ENCODE measurements around the gene EPHB3. TPM values are rescaled to one million over a fixed set of nuclear protein-coding genes. Genes with fewer than 3 reads are reported as not detected.

Gene EPHB3
- total and polyA plus RNA-seq, 4 donors = 0.14 to 1.8 (median 0.67) TPM

GRCh38 chr3:184556582-184557347, 4.8 kb upstream of the EPHB3 start:
- no peaks in the 10 kb centered on the region for H3K9me3 ChIP-seq (ENCODE audit: control insufficient read depth in 4 of 4, low read length in 3 of 4)
- no peak for DNase-seq (ENCODE audit: low spot score)
- H3K36me3 ChIP-seq (ENCODE audit: control insufficient read depth in 4 of 4, insufficient read depth in 3 of 4, low read depth in 1 of 4, low read length in 3 of 4) = no peaks in the 10 kb centered on the region

GRCh38 chr3:184557348-184557950, 4.1 kb upstream of the EPHB3 start:
- peaks cover 2 to 15% (median 9%) of the 10 kb centered on the region in 4 donors for H3K4me1 ChIP-seq (ENCODE audit: control insufficient read depth in 4 of 4, insufficient read depth in 4 of 4, low read length in 3 of 4)
- H3K9me3 ChIP-seq (ENCODE audit: control insufficient read depth in 4 of 4, low read length in 3 of 4) = no peaks in the 10 kb centered on the region
- no peak for DNase-seq (ENCODE audit: low spot score)
- H3K27me3 ChIP-seq (ENCODE audit: control insufficient read depth in 4 of 4, insufficient read depth in 4 of 4, low read length in 3 of 4) = peaks cover 0 to 15% (median 2%) of the 10 kb centered on the region in 4 donors
- no peak overlapping the region for H3K27ac ChIP-seq (ENCODE audit: low read depth in 1 of 2, low read length in 2 of 2)
- TF ChIP-seq HNF4A (conservative IDR thresholded peaks at IDR 0.05) (no peak), CTCF (IDR thresholded peaks at IDR 0.05; ENCODE audit: low read depth, low read length, missing input control) (no peak), FOXA2 (IDR thresholded peaks at IDR 0.05) (no peak), ATF3 (IDR thresholded peaks at IDR 0.05) (no peak), JUND (IDR thresholded peaks at IDR 0.05) (no peak)
- no peak overlapping the region for H3K4me3 ChIP-seq (ENCODE audit: low read depth in 1 of 3, low read length in 3 of 3)
- no peaks in the 10 kb centered on the region for H3K36me3 ChIP-seq (ENCODE audit: control insufficient read depth in 4 of 4, insufficient read depth in 3 of 4, low read depth in 1 of 4, low read length in 3 of 4)
- H3K9ac ChIP-seq (ENCODE audit: low read depth in 1 of 2, low read length in 2 of 2) = no peak overlapping the region
- 73% methylated on average over 7 of the region's 7 CpGs for WGBS

More at GRCh38 chr3:184556582-184557347, 4.8 kb upstream of the EPHB3 start:
- Histone ChIP-seq H3K9ac (ENCODE audit: low read depth in 1 of 2, low read length in 2 of 2) (no peak overlapping the region), H3K27me3 (ENCODE audit: control insufficient read depth in 4 of 4, insufficient read depth in 4 of 4, low read length in 3 of 4) (peaks cover 0 to 15% (median 2%) of the 10 kb centered on the region in 4 donors), H3K27ac (ENCODE audit: low read depth in 1 of 2, low read length in 2 of 2) (no peak overlapping the region), H3K4me3 (ENCODE audit: low read depth in 1 of 3, low read length in 3 of 3) (no peak overlapping the region), H3K4me1 (ENCODE audit: control insufficient read depth in 4 of 4, insufficient read depth in 4 of 4, low read length in 3 of 4) (peaks cover 2 to 13% (median 9%) of the 10 kb centered on the region in 4 donors)
- 69% methylated on average over 15 of the region's 15 CpGs for WGBS
- no peak for TF ChIP-seq HNF4A (conservative IDR thresholded peaks at IDR 0.05)
- TF ChIP-seq RXRA (IDR thresholded peaks at IDR 0.05) = no peak
- TF ChIP-seq HNF4G (IDR thresholded peaks at IDR 0.05) = no peak

GRCh38 chr3:184558726-184559125, 2.9 kb upstream of the EPHB3 start:
- Histone ChIP-seq H3K36me3 (ENCODE audit: control insufficient read depth in 4 of 4, insufficient read depth in 3 of 4, low read depth in 1 of 4, low read length in 3 of 4) (no peaks in the 10 kb centered on the region), H3K9ac (ENCODE audit: low read depth in 1 of 2, low read length in 2 of 2) (no peak overlapping the region), H3K4me3 (ENCODE audit: low read depth in 1 of 3, low read length in 3 of 3) (no peak overlapping the region), H3K9me3 (ENCODE audit: control insufficient read depth in 4 of 4, low read length in 3 of 4) (no peaks in the 10 kb centered on the region), H3K27ac (ENCODE audit: low read depth in 1 of 2, low read length in 2 of 2) (no peak overlapping the region), H3K27me3 (ENCODE audit: control insufficient read depth in 4 of 4, insufficient read depth in 4 of 4, low read length in 3 of 4) (peaks cover 0 to 13% (median 2%) of the 10 kb centered on the region in 4 donors), H3K4me1 (ENCODE audit: control insufficient read depth in 4 of 4, insufficient read depth in 4 of 4, low read length in 3 of 4) (peaks cover 2 to 15% (median 9%) of the 10 kb centered on the region in 4 donors)
- 36% methylated on average over 6 of the region's 6 CpGs for WGBS
- DNase-seq (ENCODE audit: low spot score) = no peak
- TF ChIP-seq TAF1 (conservative IDR thresholded peaks at IDR 0.05) = no peak
- no peak for TF ChIP-seq EGR1 (IDR thresholded peaks at IDR 0.05; ENCODE audit: low read depth in 2 of 2)
- TF ChIP-seq ATF3 (IDR thresholded peaks at IDR 0.05) = no peak
- TF ChIP-seq CTCF (IDR thresholded peaks at IDR 0.05; ENCODE audit: low read depth, low read length, missing input control) = no peak
- no peak for TF ChIP-seq JUND (IDR thresholded peaks at IDR 0.05)
- TF ChIP-seq MAX (IDR thresholded peaks at IDR 0.05) = no peak
- TF ChIP-seq HNF4G (IDR thresholded peaks at IDR 0.05) = no peak
- TF ChIP-seq YY1 (IDR thresholded peaks at IDR 0.05) = no peak
- TF ChIP-seq ZBTB33 (IDR thresholded peaks at IDR 0.05) = no peak
- no peak for TF ChIP-seq NR2F2 (IDR thresholded peaks at IDR 0.05)
- no peak for TF ChIP-seq SP1 (IDR thresholded peaks at IDR 0.05)
- no peak for TF ChIP-seq GABPA (IDR thresholded peaks at IDR 0.05 in 1 of 2, conservative IDR thresholded peaks at IDR 0.05 in 1 of 2)
